HEK293 (cell line): ENCODE measurements around the gene NOVA2.

Source experiments
- ZNF223 ChIP-seq: fragments of 450-650 bp; formaldehyde crosslinking; IDR thresholded peaks from 2 replicates; pipeline ENCODE4 v1.5.1; 2016; ENCODE audit warnings: missing biosample characterization, missing genetic modification characterization
- TF ChIP-seq, protein P1 (sequence below): fragments of 450-650 bp; formaldehyde crosslinking; IDR thresholded peaks from 2 replicates; pipeline ENCODE4 v1.5.1; 2016; ENCODE audit warnings: missing biosample characterization, missing genetic modification characterization

DNA sequence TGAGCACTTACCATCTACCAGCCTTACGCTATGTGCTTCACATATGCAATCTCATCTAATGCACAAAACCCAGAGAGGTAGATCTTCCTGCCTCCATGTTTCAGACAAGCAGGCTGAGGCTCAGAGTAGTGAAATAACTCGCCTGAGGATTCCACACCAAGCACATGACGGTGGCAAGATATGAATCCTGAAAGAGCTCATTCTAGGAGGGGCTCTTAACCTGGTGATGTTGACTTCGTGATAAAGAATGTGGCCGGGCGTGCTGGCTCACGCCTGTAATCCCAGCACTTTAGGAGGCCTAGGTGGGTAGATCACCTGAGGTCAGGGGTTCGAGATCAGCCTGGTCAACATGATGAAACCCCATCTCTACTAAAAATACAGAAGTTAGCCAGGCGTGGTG lies 5.0 kb downstream of the NOVA2 start:
- no peak for TF ChIP-seq ZNF223 (tag by site-specific recombination)
- TF ChIP-seq, protein P1, sequence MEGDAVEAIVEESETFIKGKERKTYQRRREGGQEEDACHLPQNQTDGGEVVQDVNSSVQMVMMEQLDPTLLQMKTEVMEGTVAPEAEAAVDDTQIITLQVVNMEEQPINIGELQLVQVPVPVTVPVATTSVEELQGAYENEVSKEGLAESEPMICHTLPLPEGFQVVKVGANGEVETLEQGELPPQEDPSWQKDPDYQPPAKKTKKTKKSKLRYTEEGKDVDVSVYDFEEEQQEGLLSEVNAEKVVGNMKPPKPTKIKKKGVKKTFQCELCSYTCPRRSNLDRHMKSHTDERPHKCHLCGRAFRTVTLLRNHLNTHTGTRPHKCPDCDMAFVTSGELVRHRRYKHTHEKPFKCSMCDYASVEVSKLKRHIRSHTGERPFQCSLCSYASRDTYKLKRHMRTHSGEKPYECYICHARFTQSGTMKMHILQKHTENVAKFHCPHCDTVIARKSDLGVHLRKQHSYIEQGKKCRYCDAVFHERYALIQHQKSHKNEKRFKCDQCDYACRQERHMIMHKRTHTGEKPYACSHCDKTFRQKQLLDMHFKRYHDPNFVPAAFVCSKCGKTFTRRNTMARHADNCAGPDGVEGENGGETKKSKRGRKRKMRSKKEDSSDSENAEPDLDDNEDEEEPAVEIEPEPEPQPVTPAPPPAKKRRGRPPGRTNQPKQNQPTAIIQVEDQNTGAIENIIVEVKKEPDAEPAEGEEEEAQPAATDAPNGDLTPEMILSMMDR (tag by site-specific recombination): no peak
